Effector memory CD8-positive, alpha-beta T cell (primary cell): ENCODE results near the gene SHB.
"Not testable (repeated sequence)": the region's sequence is repeated elsewhere in the genome, so short reads cannot be mapped to it uniquely, and the experiment has no call there.

Source experiments
- ATAC-seq: fragments of 150-1000 bp; cut with Tn5 transposase; replicated peaks from 2 replicates; pipeline ENCODE4 v1.10.0; 2021; ENCODE audit warnings: mild to moderate bottlenecking, moderate library complexity
- DNase-seq, 3 experiments: peaks; one replicate each; pipeline ENCODE4 v3.0.0; 2021
- H3K27ac Mint-ChIP-seq, 2 donors: one replicate each; pipeline ENCODE4 v1.8.0; 2022; ENCODE audit warnings: mild to moderate bottlenecking in 2 of 2, mixed read lengths in 2 of 2, moderate library complexity in 2 of 2
- H3K27me3 Mint-ChIP-seq, 2 donors: one replicate each; pipeline ENCODE4 v1.8.0; 2022; ENCODE audit warnings: mixed read lengths in 2 of 2
- H3K36me3 Mint-ChIP-seq: one replicate; pipeline ENCODE4 v1.8.0; 2022; ENCODE audit warnings: mild to moderate bottlenecking, moderate library complexity, mixed read lengths; ENCODE audit not compliant: insufficient read depth
- H3K4me1 Mint-ChIP-seq, 2 donors: one replicate each; pipeline ENCODE4 v1.8.0; 2022; ENCODE audit warnings: low read depth in 2 of 2, mixed read lengths in 2 of 2
- H3K4me3 Mint-ChIP-seq, 2 donors: one replicate each; pipeline ENCODE4 v1.8.0; 2022; ENCODE audit warnings: mild to moderate bottlenecking in 2 of 2, mixed read lengths in 2 of 2, moderate library complexity in 2 of 2
- H3K9me3 Mint-ChIP-seq, 2 donors: one replicate each; pipeline ENCODE4 v1.8.0; 2022; ENCODE audit warnings: mixed read lengths in 2 of 2

The SHB gene

GRCh38 chr9:37913480-37914153, 155.4 kb downstream of the SHB start:
- DNase-seq (peak; percentile 78 to 85 (median 81)), ATAC-seq (peak; percentile 91)
- Mint-ChIP-seq H3K4me1 (peaks cover 0 to 5% of the 10 kb centered on the region in 2 donors), H3K27me3 (peaks cover 0 to 10% of the 10 kb centered on the region in 2 donors), H3K4me3 (no peak overlapping the region), H3K27ac (no peak overlapping the region), H3K9me3 (no peaks in the 10 kb centered on the region), H3K36me3 (no peaks in the 10 kb centered on the region)

- no peaks in the 10 kb centered on the region for H3K9me3 Mint-ChIP-seq
- DNase-seq (no peak), ATAC-seq (no peak)
- H3K4me1 Mint-ChIP-seq = peaks cover 0 to 5% of the 10 kb centered on the region in 2 donors
- no peak overlapping the region for H3K4me3 Mint-ChIP-seq
- H3K36me3 Mint-ChIP-seq = no peaks in the 10 kb centered on the region
- no peak overlapping the region for H3K27ac Mint-ChIP-seq
- peaks cover 0 to 12% of the 10 kb centered on the region in 2 donors for H3K27me3 Mint-ChIP-seq
Measured at GRCh38 chr9:37911271-37911681, 157.8 kb downstream of the SHB start.

GRCh38 chr9:37910271-37910670, 158.8 kb downstream of the SHB start:
- Mint-ChIP-seq H3K27ac (no peak overlapping the region), H3K36me3 (no peaks in the 10 kb centered on the region), H3K4me1 (peaks cover 0 to 5% of the 10 kb centered on the region in 2 donors), H3K9me3 (no peaks in the 10 kb centered on the region), H3K27me3 (peaks cover 0 to 17% of the 10 kb centered on the region in 2 donors), H3K4me3 (no peak overlapping the region)
- no peak for ATAC-seq
- no peak for DNase-seq

- not testable (repeated sequence) for DNase-seq, H3K9me3 Mint-ChIP-seq, H3K4me3 Mint-ChIP-seq, H3K4me1 Mint-ChIP-seq, H3K36me3 Mint-ChIP-seq, ATAC-seq, H3K27ac Mint-ChIP-seq
- peaks cover 0 to 17% of the 10 kb centered on the region in 2 donors for H3K27me3 Mint-ChIP-seq
Measured at GRCh38 chr9:37909836-37910235, 159.2 kb downstream of the SHB start.

GRCh38 chr9:37909326-37909725, 159.7 kb downstream of the SHB start:
- Mint-ChIP-seq H3K36me3 (peaks cover 3% of the 10 kb centered on the region), H3K27me3 (peaks cover 0 to 17% of the 10 kb centered on the region in 2 donors), H3K4me3 (no peak overlapping the region), H3K27ac (no peak overlapping the region), H3K9me3 (no peaks in the 10 kb centered on the region), H3K4me1 (peaks cover 5 to 13% of the 10 kb centered on the region in 2 donors)
- ATAC-seq (no peak), DNase-seq (no peak)

- DNase-seq (no peak), ATAC-seq (no peak)
- peaks cover 7 to 15% of the 10 kb centered on the region in 2 donors for H3K4me1 Mint-ChIP-seq
- no peaks in the 10 kb centered on the region for H3K9me3 Mint-ChIP-seq
- H3K27ac Mint-ChIP-seq = no peak overlapping the region
- H3K4me3 Mint-ChIP-seq = no peak overlapping the region
- peaks cover 8% of the 10 kb centered on the region for H3K36me3 Mint-ChIP-seq
- peaks cover 0 to 14% of the 10 kb centered on the region in 2 donors for H3K27me3 Mint-ChIP-seq
Measured at GRCh38 chr9:37908698-37909186, 160.3 kb downstream of the SHB start.

- no peak for ATAC-seq
- peaks cover 7 to 11% of the 10 kb centered on the region in 2 donors for H3K4me1 Mint-ChIP-seq
- H3K27me3 Mint-ChIP-seq = peaks cover 0 to 9% of the 10 kb centered on the region in 2 donors
- H3K9me3 Mint-ChIP-seq = no peaks in the 10 kb centered on the region
- H3K4me3 Mint-ChIP-seq = no peak overlapping the region
- peaks cover 8% of the 10 kb centered on the region for H3K36me3 Mint-ChIP-seq
- no peak for DNase-seq
- H3K27ac Mint-ChIP-seq = no peak overlapping the region
Measured at GRCh38 chr9:37908283-37908682, 160.7 kb downstream of the SHB start.

- DNase-seq = no peak
- H3K4me3 Mint-ChIP-seq = no peak overlapping the region
- ATAC-seq = no peak
- H3K4me1 Mint-ChIP-seq = peaks cover 13 to 15% of the 10 kb centered on the region in 2 donors
- H3K27ac Mint-ChIP-seq = peak overlapping the region in 1 of 2 donors; percentile 60
- H3K27me3 Mint-ChIP-seq = peaks cover 0 to 7% of the 10 kb centered on the region in 2 donors
- H3K9me3 Mint-ChIP-seq = no peaks in the 10 kb centered on the region
- H3K36me3 Mint-ChIP-seq = peaks cover 8% of the 10 kb centered on the region
Measured at GRCh38 chr9:37906312-37907239, 162.5 kb downstream of the SHB start.

- DNase-seq = no peak
- Mint-ChIP-seq H3K27ac (peak overlapping the region in 1 of 2 donors; percentile 60), H3K4me3 (peak overlapping the region in 1 of 2 donors; percentile 42), H3K9me3 (no peaks in the 10 kb centered on the region), H3K36me3 (peaks cover 8% of the 10 kb centered on the region), H3K4me1 (peaks cover 13 to 17% of the 10 kb centered on the region in 2 donors), H3K27me3 (peaks cover 0 to 7% of the 10 kb centered on the region in 2 donors)
- ATAC-seq = no peak
Measured at GRCh38 chr9:37905776-37906175, 163.3 kb downstream of the SHB start.

- Mint-ChIP-seq H3K36me3 (peaks cover 8% of the 10 kb centered on the region), H3K9me3 (no peaks in the 10 kb centered on the region), H3K27me3 (peaks cover 0 to 7% of the 10 kb centered on the region in 2 donors), H3K27ac (peak overlapping the region; percentile 89 to 96), H3K4me3 (peak overlapping the region in 1 of 2 donors; percentile 91), H3K4me1 (peaks cover 13 to 19% of the 10 kb centered on the region in 2 donors)
- no peak for ATAC-seq
- DNase-seq = no peak
Measured at GRCh38 chr9:37905131-37905505, 163.9 kb downstream of the SHB start.

GRCh38 chr9:37904445-37905130, 164.4 kb downstream of the SHB start:
- ATAC-seq = no peak
- peak overlapping the region; percentile 91 for H3K4me3 Mint-ChIP-seq
- peak overlapping the region; percentile 89 to 96 for H3K27ac Mint-ChIP-seq
- H3K27me3 Mint-ChIP-seq = peaks cover 0 to 7% of the 10 kb centered on the region in 2 donors
- H3K4me1 Mint-ChIP-seq = peaks cover 13 to 19% of the 10 kb centered on the region in 2 donors
- no peaks in the 10 kb centered on the region for H3K9me3 Mint-ChIP-seq
- peaks cover 13% of the 10 kb centered on the region for H3K36me3 Mint-ChIP-seq
- DNase-seq = no peak

- peak within 1 kb of the TSS; percentile 89 to 96 for H3K27ac Mint-ChIP-seq
- peak; percentile 96 to 98 (median 97) for DNase-seq
- peaks cover 20% of the 10 kb centered on the region for H3K36me3 Mint-ChIP-seq
- ATAC-seq = peak; percentile 81
- H3K9me3 Mint-ChIP-seq = no peaks in the 10 kb centered on the region
- peak within 1 kb of the TSS; percentile 91 for H3K4me3 Mint-ChIP-seq
- H3K27me3 Mint-ChIP-seq = peaks cover 0 to 7% of the 10 kb centered on the region in 2 donors
- peaks cover 13 to 19% of the 10 kb centered on the region in 2 donors for H3K4me1 Mint-ChIP-seq
Measured at GRCh38 chr9:37903647-37904444, 165.2 kb downstream of the SHB start, which contains the start of gene SLC25A51. Gene SLC25A51, minus strand, starts transcription at chr9:37904127. Its CDS starts 15,577 bp downstream, at chr9:37888550.
